ENCODE data around the gene MYL7.

Gene MYL7

DNA sequence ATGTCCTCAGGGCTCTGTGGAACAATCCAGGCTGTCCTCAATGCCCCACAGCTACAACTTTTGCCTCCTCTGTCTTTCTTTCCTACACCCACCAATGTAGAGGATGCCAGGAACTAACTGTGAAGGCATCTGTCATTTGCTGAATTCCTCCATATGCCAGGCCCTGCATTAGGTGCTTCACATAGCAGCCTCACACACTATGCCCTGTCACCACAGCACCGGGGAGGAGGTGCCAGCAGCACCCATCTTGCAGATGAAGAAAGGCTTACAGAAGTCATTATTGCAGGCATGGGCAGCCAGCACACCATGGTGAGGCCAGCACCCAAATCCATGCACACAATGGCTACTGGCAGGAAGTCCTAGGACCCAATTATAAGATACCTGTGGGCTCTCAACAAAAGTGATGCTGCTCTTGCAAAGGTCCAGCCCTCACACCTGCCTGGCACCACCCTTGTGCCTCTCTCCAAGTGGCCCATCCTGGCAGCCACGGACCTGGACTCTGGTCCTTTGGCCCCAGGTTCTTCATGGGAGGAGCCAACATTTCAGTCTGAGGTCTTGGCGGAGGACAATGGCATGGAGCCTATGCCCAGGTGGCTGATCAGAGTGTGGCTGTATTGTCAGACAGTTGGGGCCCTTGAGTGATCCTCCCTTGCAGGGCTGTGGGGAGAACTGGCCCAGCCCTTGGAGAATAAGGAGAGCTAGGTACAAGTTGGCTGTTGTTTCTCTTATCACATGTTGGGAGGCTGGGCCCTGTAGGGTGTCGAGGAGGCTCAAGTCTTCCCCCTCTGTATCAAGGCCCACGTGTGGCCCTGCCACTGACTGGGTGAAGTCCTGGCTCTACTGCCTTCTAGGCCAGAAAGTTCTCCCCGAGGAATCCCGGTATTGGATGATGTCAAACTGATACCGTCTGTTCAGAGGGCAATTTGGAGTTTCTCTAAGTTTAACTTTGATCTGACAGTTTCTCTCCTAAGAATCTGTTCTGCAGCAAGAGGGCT is 14.4 kb upstream of the MYL7 start:
- DNase-seq (ENCODE audit: extremely low read depth, low read depth), result no peak
- no peak overlapping the region for H3K4me3 ChIP-seq (replicated peaks; ENCODE audit: low read depth, low read length)
- TF ChIP-seq CTCF (IDR thresholded peaks at IDR 0.05; ENCODE audit: low read depth, low read length, missing control alignments), result no peak

GRCh38 chr7:44154703-44155102 is 13.6 kb upstream of the MYL7 start:
- TF ChIP-seq CTCF (IDR thresholded peaks at IDR 0.05; ENCODE audit: low read depth, low read length, missing control alignments), result no peak
- no peak for DNase-seq (ENCODE audit: extremely low read depth, low read depth)
- no peak overlapping the region for H3K4me3 ChIP-seq (replicated peaks; ENCODE audit: low read depth, low read length)

GRCh38 chr7:44153948-44154335 is 12.8 kb upstream of the MYL7 start:
- TF ChIP-seq CTCF (IDR thresholded peaks at IDR 0.05; ENCODE audit: low read depth, low read length, missing control alignments), result no peak
- DNase-seq (ENCODE audit: extremely low read depth, low read depth), result no peak
- H3K4me3 ChIP-seq (replicated peaks; ENCODE audit: low read depth, low read length), result no peak overlapping the region

- TF ChIP-seq CTCF (IDR thresholded peaks at IDR 0.05; ENCODE audit: low read depth, low read length, missing control alignments), result no peak
- no peak for DNase-seq (ENCODE audit: extremely low read depth, low read depth)
- no peak overlapping the region for H3K4me3 ChIP-seq (replicated peaks; ENCODE audit: low read depth, low read length)
These were observed 12.1 kb upstream of the MYL7 start for GRCh38 chr7:44152971-44153947.

DNA sequence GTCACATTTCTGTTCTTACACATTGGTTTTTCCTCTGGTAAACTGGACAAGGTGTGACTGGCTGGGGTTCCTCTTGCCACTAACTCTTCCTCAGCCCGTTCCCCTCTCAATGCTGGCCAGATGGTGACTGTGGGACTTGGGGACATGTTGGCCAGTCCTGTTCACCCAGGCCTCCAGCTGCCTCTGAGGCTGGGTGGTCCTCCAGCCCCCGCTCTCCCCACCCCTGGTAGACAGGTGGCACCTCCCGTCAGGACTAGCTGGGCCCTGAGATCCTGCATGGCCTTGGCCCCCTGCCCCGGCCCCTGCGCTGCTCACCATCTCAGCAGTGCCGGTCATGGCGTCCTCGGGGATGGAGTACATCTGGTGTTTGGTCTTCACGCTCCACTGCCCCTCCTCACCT is 10.8 kb upstream of the MYL7 start:
- DNase-seq (ENCODE audit: extremely low read depth, low read depth), result no peak
- H3K4me3 ChIP-seq (replicated peaks; ENCODE audit: low read depth, low read length), result no peak overlapping the region
- TF ChIP-seq CTCF (IDR thresholded peaks at IDR 0.05; ENCODE audit: low read depth, low read length, missing control alignments), result no peak

DNA sequence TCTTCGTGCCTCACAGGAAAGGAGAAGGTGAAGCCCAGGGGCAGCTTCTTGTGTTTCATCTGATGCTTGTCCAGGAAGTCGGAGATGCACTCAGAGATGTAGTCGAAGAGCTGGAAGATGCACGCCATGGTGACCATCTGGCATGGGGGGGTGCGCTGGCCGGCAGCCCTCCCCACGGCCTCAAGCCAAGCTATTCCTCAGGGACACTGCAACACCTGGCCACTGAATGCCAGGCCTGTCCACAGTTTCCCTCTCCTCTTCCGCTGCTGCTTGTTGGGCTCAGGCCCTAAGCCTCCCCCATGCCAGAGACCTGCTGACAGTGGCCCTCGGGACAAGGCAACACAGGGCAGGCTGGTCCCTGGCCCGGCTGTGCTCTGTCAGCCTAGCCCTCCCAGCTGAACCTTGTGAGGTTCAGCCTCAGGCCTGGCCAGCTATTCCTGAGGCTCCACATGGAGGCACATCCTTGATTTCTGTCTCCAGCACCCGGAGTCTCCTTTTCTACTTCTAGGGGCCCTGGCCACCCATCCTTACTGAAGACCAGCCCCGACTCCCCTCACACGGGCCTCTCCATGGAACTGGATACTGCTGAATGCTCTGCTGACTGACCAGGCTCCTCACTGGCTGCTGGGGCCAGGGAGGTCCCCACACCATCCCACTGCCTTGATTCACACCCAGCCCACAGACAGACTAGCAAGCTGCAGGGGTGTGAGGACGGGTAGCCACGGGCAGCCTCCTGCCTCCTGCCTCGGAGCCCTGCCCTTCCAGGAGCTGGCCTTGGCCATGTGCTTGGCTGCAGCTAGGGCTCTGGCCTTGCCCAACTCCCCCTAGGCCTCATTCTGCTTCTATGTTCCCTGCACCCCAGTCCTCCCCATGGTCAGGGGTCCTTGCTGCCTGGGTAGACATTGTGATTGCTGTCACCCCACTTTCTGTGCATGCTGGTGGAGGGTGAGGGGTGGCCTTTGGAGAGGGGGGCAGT is 10.1 kb upstream of the MYL7 start:
- no peak for DNase-seq (ENCODE audit: extremely low read depth, low read depth)
- TF ChIP-seq CTCF (IDR thresholded peaks at IDR 0.05; ENCODE audit: low read depth, low read length, missing control alignments), result no peak
- no peak overlapping the region for H3K4me3 ChIP-seq (replicated peaks; ENCODE audit: low read depth, low read length)
